Esophagus squamous epithelium (tissue), 5 donors: ENCODE data around the gene FKBP8. TPM values are rescaled to one million over a fixed set of nuclear protein-coding genes. Genes with fewer than 3 reads are reported as not detected.
"Not testable (repeated sequence)": the region's sequence is repeated elsewhere in the genome, so short reads cannot be mapped to it uniquely, and the experiment has no call there.

Experiments used
- DNase-seq: peaks from one replicate; lab custom pipeline; 2025; lab: John Stamatoyannopoulos, UW
- H3K27ac ChIP-seq, 4 donors: fragments of 200-600 bp; sonication (generic); one replicate each; pipeline ENCODE4 v1.5.1; 2016 to 2019; ENCODE audit warnings: mild to moderate bottlenecking in 1 of 4
- H3K27me3 ChIP-seq, 4 donors: fragments of 200-600 bp; sonication (generic); 1 replicate in 3 of 4; 2 replicates in 1 of 4; pipeline versions ENCODE4 v1.5.1 to v1.6.0; 2017 to 2021; ENCODE audit warnings: antibody characterized with exemption in 1 of 4
- H3K36me3 ChIP-seq, 3 donors: fragments of 200-600 bp; sonication (generic); one replicate each; pipeline ENCODE4 v1.5.1; 2016 to 2019
- H3K4me1 ChIP-seq, 3 donors: fragments of 200-600 bp; sonication (generic); one replicate each; pipeline ENCODE4 v1.5.1; 2017 to 2019
- H3K4me3 ChIP-seq, 4 donors: fragments of 200-600 bp; sonication (generic); 1 replicate in 3 of 4; 2 replicates in 1 of 4; pipeline ENCODE4 v1.5.1; 2016 to 2019; ENCODE audit warnings: mild to moderate bottlenecking in 2 of 4, moderate library complexity in 1 of 4
- H3K9me3 ChIP-seq, 3 donors: fragments of 200-600 bp; sonication (generic); one replicate each; pipeline ENCODE4 v1.5.1; 2016 to 2019
- POLR2A ChIP-seq, 4 donors: fragments of 450-650 bp; IDR thresholded peaks; one replicate each; pipeline ENCODE4 v1.6.1; 2017; ENCODE audit warnings: antibody characterized with exemption in 4 of 4, mild to moderate bottlenecking in 4 of 4, moderate library complexity in 3 of 4
- WGBS, 2 donors: methylation state at CpG; one replicate each; pipeline ENCODE4 v1.1.5; 2018; 5-methylcytosine and 5-hydroxymethylcytosine counted together
- intact Hi-C: fragments of 100-400 bp; cut with DNase I; formaldehyde crosslinking; loops from one replicate; pipeline ENCODE4 v1.15.0; 2022
- total RNA-seq, 4 donors: library from RNA; depleted of rRNA; stranded (reverse); fragments of >200 nt; gene quantifications; one replicate each; pipeline ENCODE4 v1.1.0, GENCODE V29; 2016
- TF ChIP-seq, protein P1 (sequence below), 6 experiments: fragments of 450-650 bp in 4 of 6; fragments of 200-600 bp in 2 of 6; sonication (generic) in 2 of 6; IDR thresholded peaks; one replicate each; pipeline ENCODE4 v1.5.1; 2016 to 2019; ENCODE audit warnings: antibody characterized with exemption in 6 of 6, mild to moderate bottlenecking in 4 of 6, moderate library complexity in 4 of 6
- donor health status: DM: yes; HTN: yes; CAD: no.

FKBP8 gene
- total RNA-seq, result 100 to 1,000 TPM; 132 to 273 (median 247) TPM

DNA sequence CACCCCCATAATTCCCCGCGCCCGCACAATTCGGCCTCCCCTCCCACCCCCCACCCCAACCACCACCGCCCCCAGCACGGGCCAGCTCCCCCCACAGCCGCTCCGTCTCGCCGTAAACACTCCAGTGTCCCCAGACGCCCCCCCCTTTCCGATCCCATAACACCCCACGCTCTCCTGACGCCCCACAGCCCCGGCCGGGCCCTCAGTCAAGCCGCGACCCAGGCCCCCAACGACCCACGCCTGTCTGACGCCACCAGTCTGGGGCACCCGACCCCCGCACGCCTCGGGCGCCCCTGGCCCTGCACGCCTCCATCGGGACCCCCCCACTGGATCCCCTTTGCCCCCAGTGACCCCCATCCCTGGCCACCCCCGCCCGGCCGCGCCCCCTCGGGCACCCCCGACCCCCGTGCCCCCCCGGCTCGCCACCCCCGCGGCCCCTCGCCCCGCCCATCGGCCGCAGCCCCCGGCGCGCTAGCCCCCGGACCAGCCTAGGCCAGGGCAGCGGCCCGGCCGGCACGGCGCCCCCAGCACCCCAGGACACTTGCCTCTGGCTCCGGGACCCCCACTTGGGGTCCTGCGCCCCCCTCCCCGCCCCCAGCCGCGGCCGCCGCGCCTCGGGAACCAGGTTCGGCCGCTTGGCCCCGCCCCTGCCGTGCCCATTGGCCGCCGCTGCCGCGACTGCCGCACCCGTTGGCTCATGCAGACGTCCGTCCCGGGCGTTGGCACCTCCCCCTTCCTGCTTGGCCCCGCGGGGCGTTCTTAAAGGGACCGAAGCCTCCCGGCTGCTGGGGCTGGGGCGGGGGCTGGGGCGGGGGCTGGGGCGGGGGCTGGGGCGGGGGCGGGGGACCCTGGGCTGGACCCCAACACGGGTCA is at the start of gene FKBP8:
Gene FKBP8, minus strand, starts transcription at position 633 of the 873 bp plus-strand sequence. CDS start 1,603 bp downstream, outside the sequence.
- WGBS, 2 donors, result no CpG with 5 or more reads among the region's 86 CpGs

DNA sequence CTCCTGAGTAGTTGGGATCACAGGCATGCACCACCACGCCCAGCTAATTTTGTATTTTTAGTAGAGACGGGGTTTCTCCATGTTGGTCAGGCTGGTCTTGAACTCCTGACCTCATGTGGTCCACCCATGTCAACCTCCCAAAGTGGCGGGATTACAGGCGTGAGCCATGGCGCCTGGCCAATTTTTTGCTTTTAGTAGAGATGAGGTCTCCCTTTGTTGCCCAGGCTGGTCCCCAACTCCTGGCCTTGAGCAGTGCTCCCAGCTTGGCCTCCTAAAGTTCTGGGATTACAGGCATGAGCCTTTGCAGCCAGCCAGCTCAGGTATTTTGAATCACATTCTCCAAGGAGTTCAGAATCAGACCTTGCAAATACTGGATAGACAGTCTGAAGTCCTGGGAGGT is 49.4 kb upstream of the FKBP8 start:
- not testable (repeated sequence) for H3K4me3 ChIP-seq, H3K27ac ChIP-seq, DNase-seq, H3K9me3 ChIP-seq
- peaks cover 28 to 51% (median 32%) of the 10 kb centered on the region in 3 donors for H3K4me1 ChIP-seq
- intact Hi-C loops, result loop anchor here (5.0 to 10.0 kb wide), 2 partner anchors 82 to 255 kb away; no protein-coding TSS in a partner anchor
- H3K27me3 ChIP-seq, result peaks cover 0 to 23% (median 0%) of the 10 kb centered on the region in 4 donors
- peaks cover 0 to 20% (median 7%) of the 10 kb centered on the region in 3 donors for H3K36me3 ChIP-seq
- 70 to 74% methylated on average over 5 of the region's 5 CpGs for WGBS, 2 donors

More for the DNA sequence above, at the start of gene FKBP8:
- DNase-seq, result peak; percentile 57
- intact Hi-C loops, result no loop called here
- H3K4me3 ChIP-seq, result peak within 1 kb of the TSS; percentile 76 to 96 (median 88)
- peaks cover 0 to 36% (median 21%) of the 10 kb centered on the region in 3 donors for H3K36me3 ChIP-seq
- H3K4me1 ChIP-seq, result peaks cover 4 to 36% (median 12%) of the 10 kb centered on the region in 3 donors
- H3K27ac ChIP-seq, result peak within 1 kb of the TSS; percentile 95 to 98 (median 96)
- no peaks in the 10 kb centered on the region for H3K9me3 ChIP-seq
- H3K27me3 ChIP-seq, result no peaks in the 10 kb centered on the region
- peak in 1 of 4 donors; percentile 10 for TF ChIP-seq POLR2A (IDR thresholded peaks at IDR 0.05)
- TF ChIP-seq, protein P1, sequence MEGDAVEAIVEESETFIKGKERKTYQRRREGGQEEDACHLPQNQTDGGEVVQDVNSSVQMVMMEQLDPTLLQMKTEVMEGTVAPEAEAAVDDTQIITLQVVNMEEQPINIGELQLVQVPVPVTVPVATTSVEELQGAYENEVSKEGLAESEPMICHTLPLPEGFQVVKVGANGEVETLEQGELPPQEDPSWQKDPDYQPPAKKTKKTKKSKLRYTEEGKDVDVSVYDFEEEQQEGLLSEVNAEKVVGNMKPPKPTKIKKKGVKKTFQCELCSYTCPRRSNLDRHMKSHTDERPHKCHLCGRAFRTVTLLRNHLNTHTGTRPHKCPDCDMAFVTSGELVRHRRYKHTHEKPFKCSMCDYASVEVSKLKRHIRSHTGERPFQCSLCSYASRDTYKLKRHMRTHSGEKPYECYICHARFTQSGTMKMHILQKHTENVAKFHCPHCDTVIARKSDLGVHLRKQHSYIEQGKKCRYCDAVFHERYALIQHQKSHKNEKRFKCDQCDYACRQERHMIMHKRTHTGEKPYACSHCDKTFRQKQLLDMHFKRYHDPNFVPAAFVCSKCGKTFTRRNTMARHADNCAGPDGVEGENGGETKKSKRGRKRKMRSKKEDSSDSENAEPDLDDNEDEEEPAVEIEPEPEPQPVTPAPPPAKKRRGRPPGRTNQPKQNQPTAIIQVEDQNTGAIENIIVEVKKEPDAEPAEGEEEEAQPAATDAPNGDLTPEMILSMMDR (IDR thresholded peaks at IDR 0.05), result no peak

DNA sequence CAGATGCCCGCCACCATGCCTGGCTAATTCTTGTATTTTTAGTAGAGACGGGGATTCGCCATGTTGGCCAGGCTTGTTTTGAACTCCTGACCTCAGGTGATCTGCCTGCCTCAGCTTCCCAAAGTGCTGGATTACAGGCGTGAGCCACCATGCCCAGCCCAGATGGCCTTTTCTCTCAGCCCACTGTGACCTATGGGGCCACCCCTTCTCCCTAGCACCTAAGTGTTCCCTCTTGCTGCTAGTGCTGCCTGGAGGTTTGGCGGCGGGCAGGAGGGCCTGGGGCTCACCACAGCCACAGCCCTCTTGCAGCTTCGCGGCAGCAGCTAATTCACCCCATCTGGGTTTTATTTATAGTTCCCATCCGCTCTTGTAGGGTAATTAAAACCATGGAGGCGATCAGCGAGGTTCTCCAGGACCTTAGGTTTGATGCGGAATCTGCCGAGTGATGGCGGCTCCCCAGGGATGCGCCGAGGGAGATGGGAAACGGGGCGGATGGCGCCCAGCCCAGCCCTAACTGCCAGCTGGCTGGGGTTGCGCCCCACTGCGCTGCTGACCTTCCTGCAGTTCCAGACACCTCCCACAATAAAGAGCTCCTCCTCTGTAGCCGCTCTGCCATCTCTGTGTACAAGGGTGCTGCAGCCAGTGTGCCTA is 48.5 kb upstream of the FKBP8 start:
- H3K4me1 ChIP-seq, result peaks cover 28 to 52% (median 34%) of the 10 kb centered on the region in 3 donors
- TF ChIP-seq, protein P1 (IDR thresholded peaks at IDR 0.05), result no peak

DNA sequence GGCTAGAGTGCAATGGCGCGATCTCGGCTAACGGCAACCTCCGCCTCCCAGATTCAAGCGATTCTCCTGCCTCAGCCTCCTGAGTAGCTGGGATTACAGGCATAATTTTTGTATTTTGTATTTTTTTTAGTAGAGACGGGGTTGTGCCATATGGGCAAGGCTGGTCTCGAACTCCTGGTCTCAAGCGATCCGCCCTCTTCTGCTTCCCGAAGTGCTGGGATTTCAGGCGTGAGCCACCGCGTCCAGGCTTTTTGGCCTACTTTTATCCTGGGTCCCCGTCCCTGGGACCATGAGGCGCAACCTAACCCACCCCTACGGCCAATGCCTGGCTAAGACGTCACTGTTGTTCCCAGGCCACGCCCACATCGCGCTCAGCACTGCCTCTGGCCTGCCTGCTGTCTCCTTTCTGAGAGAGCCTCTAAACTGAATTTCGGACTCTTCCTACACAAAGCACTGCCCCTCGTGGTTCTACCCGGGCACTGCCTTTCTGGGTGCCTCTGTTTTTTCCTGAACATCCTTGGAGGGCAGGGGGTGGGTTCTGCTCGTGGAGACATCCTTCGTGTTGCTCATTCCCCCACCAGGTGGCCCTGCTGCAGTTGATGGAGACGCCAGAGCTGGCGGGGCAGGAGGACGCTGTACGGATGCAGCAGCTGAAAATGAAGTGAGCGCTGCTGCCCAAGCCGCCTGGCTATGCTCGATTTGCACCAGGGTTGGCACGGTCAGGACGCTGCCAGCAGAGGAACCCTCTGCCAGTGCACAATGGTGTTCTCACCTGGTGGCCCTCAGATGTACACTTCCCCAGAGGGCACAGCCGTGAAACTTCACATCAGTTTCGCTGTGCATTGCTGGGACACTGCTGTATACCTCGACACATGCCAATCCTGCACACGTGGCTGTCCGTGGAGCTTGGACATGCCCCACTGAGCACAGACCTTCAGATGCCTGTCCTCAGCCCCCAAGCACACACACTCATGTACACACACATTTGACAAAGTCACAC is 47.2 kb upstream of the FKBP8 start:
- 62 to 68% methylated on average over 19 to 27 of the region's 40 CpGs for WGBS, 2 donors
- Histone ChIP-seq H3K4me3 (no peak overlapping the region), H3K27me3 (peaks cover 0 to 12% (median 0%) of the 10 kb centered on the region in 4 donors), H3K4me1 (peaks cover 28 to 52% (median 34%) of the 10 kb centered on the region in 3 donors), H3K36me3 (peaks cover 0 to 20% (median 7%) of the 10 kb centered on the region in 3 donors), H3K9me3 (no peaks in the 10 kb centered on the region), H3K27ac (peak overlapping the region in 2 of 4 donors; percentile 52 to 95)
- intact Hi-C loops, result loop anchor here (5.0 to 10.0 kb wide), 2 partner anchors 84 to 257 kb away; no protein-coding TSS in a partner anchor
- no peak for DNase-seq
- TF ChIP-seq, protein P1 (IDR thresholded peaks at IDR 0.05), result peak in 2 of 6 experiments; percentile 10 to 33
- no peak for TF ChIP-seq POLR2A (IDR thresholded peaks at IDR 0.05)

More for the DNA sequence above, 48.5 kb upstream of the FKBP8 start:
- intact Hi-C loops, result loop anchor here (5.0 to 10.0 kb wide), 2 partner anchors 83 to 255 kb away; no protein-coding TSS in a partner anchor
- Histone ChIP-seq H3K36me3 (peaks cover 0 to 20% (median 7%) of the 10 kb centered on the region in 3 donors), H3K9me3 (no peaks in the 10 kb centered on the region), H3K27me3 (peaks cover 0 to 20% (median 0%) of the 10 kb centered on the region in 4 donors), H3K27ac (peak overlapping the region in 1 of 4 donors; percentile 25), H3K4me3 (no peak overlapping the region)
- 69 to 77% methylated on average over 8 to 9 of the region's 22 CpGs for WGBS, 2 donors
- DNase-seq, result no peak
